Neuronal stem cell (in vitro differentiated cells): ENCODE measurements around the gene NDST1.

ENCODE experiments used
- DNase-seq: peaks from one replicate; pipeline ENCODE4 v3.0.0-alpha.2; 2013; ENCODE audit warnings: low spot score
- H2AFZ ChIP-seq: one replicate; pipeline ENCODE4 v1.6.1; 2013; ENCODE audit warnings: mild to moderate bottlenecking, low read length, inconsistent platforms
- H2AK5ac ChIP-seq: 2 replicates; pipeline ENCODE4 v1.6.1; 2013; ENCODE audit warnings: low read depth, mild to moderate bottlenecking, inconsistent platforms, low read length, moderate library complexity, mixed read lengths
- H2BK120ac ChIP-seq: 2 replicates; pipeline ENCODE4 v1.6.1; 2013; ENCODE audit warnings: low read depth, mild to moderate bottlenecking, inconsistent platforms, low read length, moderate library complexity, mixed read lengths
- H2BK12ac ChIP-seq: one replicate; pipeline ENCODE4 v1.6.1; 2013; ENCODE audit warnings: low read length, inconsistent platforms
- H2BK15ac ChIP-seq: 2 replicates; pipeline ENCODE4 v1.6.1; 2013; ENCODE audit warnings: mild to moderate bottlenecking, low read length, inconsistent platforms, mixed read lengths
- H2BK5ac ChIP-seq: one replicate; pipeline ENCODE4 v1.6.1; 2013; ENCODE audit warnings: inconsistent platforms, mild to moderate bottlenecking, low read length, moderate library complexity
- H3K14ac ChIP-seq: one replicate; pipeline ENCODE4 v1.6.1; 2013; ENCODE audit warnings: low read length, inconsistent platforms
- H3K18ac ChIP-seq: 2 replicates; pipeline ENCODE4 v1.6.1; 2013; ENCODE audit warnings: low read length, inconsistent platforms
- H3K23ac ChIP-seq: 2 replicates; pipeline ENCODE4 v1.6.1; 2013; ENCODE audit warnings: low read depth, mild to moderate bottlenecking, mixed read lengths, low read length, inconsistent platforms; ENCODE audit not compliant: poor library complexity
- H3K27ac ChIP-seq: replicated peaks from 3 replicates; pipeline ENCODE4 v1.5.1; 2013; ENCODE audit warnings: low read length, inconsistent platforms
- H3K27me3 ChIP-seq, 3 experiments: 2 replicates each; pipeline ENCODE4 v1.6.1; 2013; ENCODE audit warnings: low read length in 3 of 3, mild to moderate bottlenecking in 2 of 3, inconsistent platforms in 1 of 3, low read depth in 1 of 3, mixed read lengths in 1 of 3, moderate library complexity in 1 of 3; ENCODE audit not compliant: control insufficient read depth in 3 of 3, insufficient read depth in 3 of 3
- H3K36me3 ChIP-seq, 2 donors: replicated peaks in 1 of 2; 2 replicates each; pipeline ENCODE4 v1.6.1; 2013; ENCODE audit warnings: low read length in 2 of 2; ENCODE audit not compliant: control insufficient read depth in 2 of 2, insufficient read depth in 2 of 2
- H3K4ac ChIP-seq: 2 replicates; pipeline ENCODE4 v1.6.1; 2013; ENCODE audit warnings: inconsistent platforms, mild to moderate bottlenecking, low read length, moderate library complexity
- H3K4me1 ChIP-seq, 2 donors: 1 replicate in 1 of 2; 2 replicates in 1 of 2; pipeline ENCODE4 v1.6.1; 2013; ENCODE audit warnings: low read length in 2 of 2, low read depth in 1 of 2; ENCODE audit not compliant: control insufficient read depth in 2 of 2, insufficient read depth in 1 of 2
- H3K4me2 ChIP-seq: one replicate; pipeline ENCODE4 v1.6.1; 2013; ENCODE audit warnings: mild to moderate bottlenecking, low read length, inconsistent platforms; ENCODE audit not compliant: insufficient read depth, poor library complexity, severe bottlenecking
- H3K4me3 ChIP-seq, 2 donors: 2 replicates each; pipeline ENCODE4 v1.5.1; 2013; ENCODE audit warnings: low read length in 2 of 2, mild to moderate bottlenecking in 2 of 2, inconsistent platforms in 1 of 2, moderate library complexity in 1 of 2
- H3K79me1 ChIP-seq: one replicate; pipeline ENCODE4 v1.6.1; 2013; ENCODE audit warnings: low read depth, mild to moderate bottlenecking, inconsistent platforms, low read length, moderate library complexity
- H3K9ac ChIP-seq: one replicate; pipeline ENCODE4 v1.6.1; 2013; ENCODE audit warnings: mild to moderate bottlenecking, low read depth, low read length, inconsistent platforms; ENCODE audit not compliant: poor library complexity
- H3K9me3 ChIP-seq, 2 donors: replicated peaks in 1 of 2; 2 replicates each; pipeline versions ENCODE3 to v1.6.1; 2013; ENCODE audit warnings: low read length in 2 of 2, mild to moderate bottlenecking in 2 of 2, inconsistent platforms in 1 of 2, low read depth in 1 of 2, mixed read lengths in 1 of 2, moderate library complexity in 1 of 2; ENCODE audit not compliant: control insufficient read depth in 2 of 2, insufficient read depth in 1 of 2
- H4K8ac ChIP-seq: one replicate; pipeline ENCODE4 v1.6.1; 2013; ENCODE audit warnings: low read depth, mild to moderate bottlenecking, inconsistent platforms, low read length, moderate library complexity
- H4K91ac ChIP-seq: one replicate; pipeline ENCODE4 v1.6.1; 2013; ENCODE audit warnings: low read length, low read depth, mild to moderate bottlenecking, inconsistent platforms; ENCODE audit not compliant: poor library complexity
- WGBS, 2 donors: extraction: QIAGEN DNeasy Blood & Tissue Kit; methylation state at CpG; one replicate each; pipeline ENCODE4 v1.1.7; 2013; ENCODE audit warnings: missing lambda C conversion rate in 2 of 2, mixed read lengths in 1 of 2; ENCODE audit not compliant: insufficient read length in 2 of 2, insufficient replicate concordance in 1 of 2; ENCODE audit errors: extremely low coverage in 2 of 2; 5-methylcytosine and 5-hydroxymethylcytosine counted together

The NDST1 gene

DNA sequence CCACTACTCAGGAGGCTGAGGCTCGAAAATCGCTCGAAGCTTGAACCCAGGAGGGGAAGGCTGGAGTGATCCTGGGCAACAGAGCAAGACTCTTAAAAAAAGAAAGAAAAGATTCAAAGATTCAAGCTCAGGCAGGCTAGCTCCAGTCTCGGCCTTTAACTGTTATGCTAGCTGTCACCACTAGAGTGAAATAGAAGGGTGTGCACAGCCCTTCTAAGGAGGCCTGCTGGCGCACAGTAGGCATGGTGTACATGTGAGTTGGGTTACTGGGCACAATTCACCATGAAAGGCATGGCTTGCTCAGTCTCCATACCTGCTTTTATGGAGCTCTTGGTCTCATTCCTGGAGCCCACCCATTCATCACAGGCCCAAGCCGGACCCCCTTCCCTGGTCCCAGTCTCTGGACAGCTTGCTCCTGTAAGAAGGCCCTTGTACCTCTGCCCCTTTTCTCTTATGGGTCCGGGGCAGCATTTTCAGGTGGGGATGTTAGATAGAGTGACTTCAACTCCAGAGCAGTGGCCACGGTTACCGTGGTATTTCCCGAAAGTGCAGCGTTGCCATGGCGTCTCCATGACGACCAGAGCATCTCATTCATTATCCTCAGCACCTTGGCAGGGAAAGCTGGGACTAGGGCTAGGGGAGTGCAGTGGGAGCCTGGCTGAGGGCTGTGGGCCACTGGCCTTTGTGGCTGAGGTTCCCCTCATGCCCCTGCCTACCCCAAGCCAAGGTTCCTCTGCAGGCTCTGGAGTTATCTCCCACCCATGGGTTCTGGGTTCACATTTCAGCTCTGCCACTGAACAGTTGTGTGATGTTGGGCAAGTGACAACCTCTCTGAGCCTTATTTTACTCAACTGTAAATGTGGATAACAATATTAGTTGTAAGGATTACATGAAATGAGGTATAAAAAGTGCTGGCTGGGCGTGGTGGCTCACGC is 5.7 kb downstream of the NDST1 start:
- Histone ChIP-seq H3K4me1 (peaks cover 26% of the 10 kb centered on the region in 2 donors), H3K4me2 (no peak overlapping the region), H3K4me3 (no peak overlapping the region), H3K79me1 (peaks cover 17% of the 10 kb centered on the region), H2AK5ac (no peak overlapping the region), H3K23ac (no peak overlapping the region), H2BK15ac (no peak overlapping the region), H3K36me3 (peaks cover 0 to 11% of the 10 kb centered on the region in 2 donors), H3K4ac (no peak overlapping the region), H4K91ac (no peak overlapping the region), H3K27me3 (no peaks in the 10 kb centered on the region), H3K18ac (no peak overlapping the region), H3K27ac (no peak overlapping the region), H3K9me3 (no peaks in the 10 kb centered on the region), H2BK12ac (no peak overlapping the region), H2BK120ac (no peak overlapping the region), H3K14ac (no peak overlapping the region), H2AFZ (no peak overlapping the region), H3K9ac (no peak overlapping the region), H4K8ac (no peak overlapping the region), H2BK5ac (no peak overlapping the region)
- WGBS, 2 donors = no CpG with 5 or more reads among the region's 15 CpGs
- DNase-seq = no peak

DNA sequence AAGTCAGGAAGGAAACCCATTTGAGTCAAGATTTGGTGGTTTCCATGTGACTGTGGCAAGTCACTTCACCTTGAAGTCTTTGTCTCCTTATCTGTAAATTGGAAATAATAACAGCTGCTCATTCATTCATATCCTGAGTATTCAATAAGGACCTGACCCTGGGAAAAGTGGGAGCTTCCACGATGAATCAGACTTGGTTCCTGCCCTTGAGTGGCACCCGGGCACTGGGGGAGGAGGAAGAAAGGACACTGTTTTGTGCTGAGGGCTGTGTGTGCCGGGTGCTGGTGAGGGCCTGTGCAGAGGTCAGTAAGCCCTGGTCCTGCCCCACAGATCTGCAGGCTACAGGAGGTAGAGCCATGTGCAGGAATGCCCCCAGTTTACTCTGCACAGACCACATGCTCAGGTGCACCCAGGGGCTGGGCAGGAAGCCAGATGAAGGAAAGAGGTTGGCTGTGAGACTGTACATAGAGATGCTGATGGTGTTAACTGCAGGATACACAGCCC is 6.8 kb downstream of the NDST1 start:
- no peak overlapping the region for H3K4me3 ChIP-seq
- H3K4me2 ChIP-seq = no peak overlapping the region
- H4K8ac ChIP-seq = no peak overlapping the region
- DNase-seq = no peak
- no peak overlapping the region for H3K18ac ChIP-seq
- H3K27me3 ChIP-seq = no peaks in the 10 kb centered on the region
- H3K14ac ChIP-seq = no peak overlapping the region
- no peak overlapping the region for H3K27ac ChIP-seq
- H2AFZ ChIP-seq = no peak overlapping the region
- no peak overlapping the region for H4K91ac ChIP-seq
- no peak overlapping the region for H2BK5ac ChIP-seq
- WGBS, 2 donors = no CpG with 5 or more reads among the region's 3 CpGs
- peaks cover 21% of the 10 kb centered on the region in 2 donors for H3K4me1 ChIP-seq
- H2AK5ac ChIP-seq = no peak overlapping the region
- H3K9me3 ChIP-seq = no peaks in the 10 kb centered on the region
- peaks cover 17% of the 10 kb centered on the region for H3K79me1 ChIP-seq
- H3K23ac ChIP-seq = no peak overlapping the region
- H2BK15ac ChIP-seq = no peak overlapping the region
- H3K9ac ChIP-seq = no peak overlapping the region
- H2BK120ac ChIP-seq = no peak overlapping the region
- no peak overlapping the region for H2BK12ac ChIP-seq
- peaks cover 0 to 21% of the 10 kb centered on the region in 2 donors for H3K36me3 ChIP-seq
- H3K4ac ChIP-seq = no peak overlapping the region

DNA sequence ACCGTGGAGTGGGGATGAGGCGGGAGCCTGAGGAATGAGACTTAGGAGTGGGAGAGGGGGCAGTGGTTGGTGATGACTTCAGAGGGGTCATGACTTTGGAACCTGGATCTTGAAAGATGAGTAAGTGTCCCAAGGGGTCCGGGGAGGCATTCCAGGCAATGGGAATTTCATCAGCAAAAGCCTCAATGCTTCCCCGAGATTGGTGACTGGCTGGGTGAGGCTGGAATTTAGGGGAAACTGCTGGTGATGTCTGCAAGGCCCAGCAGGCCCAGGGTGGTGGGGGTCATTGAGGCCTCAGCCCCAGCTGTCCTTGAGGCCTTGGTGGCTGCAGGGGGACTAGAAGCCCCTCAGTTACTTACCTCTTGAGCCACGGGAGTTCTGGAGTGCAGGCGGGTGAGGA is 7.5 kb downstream of the NDST1 start:
- Histone ChIP-seq H2AK5ac (no peak overlapping the region), H2AFZ (no peak overlapping the region), H3K9me3 (no peaks in the 10 kb centered on the region), H3K27me3 (no peaks in the 10 kb centered on the region), H3K9ac (no peak overlapping the region), H3K27ac (no peak overlapping the region), H3K4me1 (peaks cover 18 to 19% of the 10 kb centered on the region in 2 donors), H4K8ac (no peak overlapping the region), H3K14ac (no peak overlapping the region), H3K18ac (no peak overlapping the region), H2BK120ac (no peak overlapping the region), H4K91ac (no peak overlapping the region), H3K79me1 (peaks cover 16% of the 10 kb centered on the region), H3K36me3 (peaks cover 0 to 28% of the 10 kb centered on the region in 2 donors), H2BK12ac (no peak overlapping the region), H3K4me3 (no peak overlapping the region), H3K4ac (no peak overlapping the region), H3K23ac (no peak overlapping the region), H2BK5ac (no peak overlapping the region), H3K4me2 (no peak overlapping the region), H2BK15ac (no peak overlapping the region)
- DNase-seq = no peak
- no CpG with 5 or more reads among the region's 6 CpGs for WGBS, 2 donors

DNA sequence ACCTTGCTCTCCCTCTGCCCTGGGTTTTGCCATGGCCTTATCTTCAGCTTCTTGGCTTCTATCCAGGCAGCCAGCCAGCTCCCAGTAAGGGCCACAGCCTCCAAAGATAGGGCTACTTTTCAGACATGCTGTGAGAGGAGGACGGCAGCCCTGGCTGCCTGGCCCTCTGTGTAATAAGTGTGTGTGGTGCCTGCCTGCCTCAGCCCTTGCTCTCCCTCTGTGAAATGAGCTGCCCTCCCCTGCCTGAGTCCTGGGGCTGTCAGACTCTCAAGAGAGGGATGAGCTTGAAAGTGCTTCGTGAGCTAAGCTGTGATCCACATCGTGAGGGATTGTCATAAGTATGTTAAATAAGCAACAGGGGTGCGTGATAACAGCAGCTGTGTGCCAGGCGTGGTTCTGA is 8.1 kb downstream of the NDST1 start:
- H3K18ac ChIP-seq = no peak overlapping the region
- no peak overlapping the region for H3K14ac ChIP-seq
- no peak overlapping the region for H3K4me3 ChIP-seq
- H3K79me1 ChIP-seq = peaks cover 16% of the 10 kb centered on the region
- no peak overlapping the region for H2AK5ac ChIP-seq
- H3K4me1 ChIP-seq = peaks cover 13% of the 10 kb centered on the region in 2 donors
- no peak overlapping the region for H3K27ac ChIP-seq
- H2BK5ac ChIP-seq = no peak overlapping the region
- no peak overlapping the region for H3K23ac ChIP-seq
- H3K9me3 ChIP-seq = no peaks in the 10 kb centered on the region
- H2BK120ac ChIP-seq = no peak overlapping the region
- H3K27me3 ChIP-seq = no peaks in the 10 kb centered on the region
- no CpG with 5 or more reads among the region's 5 CpGs for WGBS, 2 donors
- H4K91ac ChIP-seq = no peak overlapping the region
- H3K4ac ChIP-seq = no peak overlapping the region
- no peak overlapping the region for H2BK12ac ChIP-seq
- no peak for DNase-seq
- H3K4me2 ChIP-seq = no peak overlapping the region
- H4K8ac ChIP-seq = no peak overlapping the region
- H2AFZ ChIP-seq = no peak overlapping the region
- peaks cover 2 to 34% of the 10 kb centered on the region in 2 donors for H3K36me3 ChIP-seq
- H2BK15ac ChIP-seq = no peak overlapping the region
- no peak overlapping the region for H3K9ac ChIP-seq
